ENCODE measurements around the gene ZBTB12. TPM values are rescaled to one million over a fixed set of nuclear protein-coding genes. Genes with fewer than 3 reads are reported as not detected.

Gene ZBTB12
- total and polyA plus RNA-seq, 2 of the 13 experiments (the other 11 are each of a cell fraction or from before 2014, with no cell fraction given), result 4.8 to 6.0 TPM

DNA sequence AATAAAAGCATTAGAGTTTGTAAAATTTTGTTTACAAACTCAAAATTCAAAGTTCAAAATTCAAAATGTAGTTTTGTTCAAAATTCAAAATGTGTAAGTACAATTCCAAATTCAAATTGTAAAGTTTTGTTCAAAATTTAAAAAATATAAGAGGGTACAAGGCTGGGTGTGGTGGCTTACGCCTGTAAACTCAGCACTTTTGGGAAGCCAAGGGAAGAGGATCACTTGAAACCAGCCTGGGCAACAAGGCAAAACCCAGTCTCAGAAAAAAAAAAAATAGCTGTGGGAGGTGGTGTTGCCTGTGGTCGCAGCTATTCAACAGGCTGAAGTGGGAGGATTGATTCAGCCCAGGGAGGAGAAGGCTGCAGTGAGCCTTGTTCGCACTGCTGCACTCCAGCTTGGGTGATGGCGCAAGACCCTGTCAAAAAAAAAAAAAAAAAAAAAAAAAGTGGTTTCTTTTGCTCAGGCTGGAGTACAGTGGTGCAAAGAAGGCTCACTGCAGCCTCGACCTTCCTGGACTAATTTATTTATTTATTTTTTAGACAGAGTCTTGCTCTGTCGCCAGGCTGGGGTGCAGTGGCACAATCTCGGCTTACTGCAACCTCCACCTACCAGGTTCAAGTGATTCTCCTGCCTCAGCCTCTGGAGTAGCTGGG, 5.4 kb upstream of the ZBTB12 start (continued):
- TF ChIP-seq ZNF513 (CRISPR knock-in tag; conservative IDR thresholded peaks at IDR 0.05) (no peak), POLR2A (IDR thresholded peaks at IDR 0.05; ENCODE audit: insufficient read depth in 1 of 2, low read depth in 2 of 2, low read length in 2 of 2) (no peak), ZNF589 (CRISPR knock-in tag; conservative IDR thresholded peaks at IDR 0.05) (no peak), TEF (CRISPR knock-in tag; IDR thresholded peaks at IDR 0.05) (no peak), THAP8 (CRISPR knock-in tag; IDR thresholded peaks at IDR 0.05; ENCODE audit: borderline replicate concordance) (no peak), CCDC6 (CRISPR knock-in tag; IDR thresholded peaks at IDR 0.05) (no peak), AGO2 (optimal IDR thresholded peaks at IDR 0.05; ENCODE audit: low read depth, low read length) (no peak), SP1 (IDR thresholded peaks at IDR 0.05) (no peak), SP1 (CRISPR knock-in tag; IDR thresholded peaks at IDR 0.05) (no peak), KLF16 (CRISPR knock-in tag; IDR thresholded peaks at IDR 0.05) (0 out of 4 replicates have a peak, but pooled peaks of 1 of the 2 experiments have one; percentile 14), TARDBP (CRISPR knock-in tag; IDR thresholded peaks at IDR 0.05) (no peak), ZNF350 (CRISPR knock-in tag; IDR thresholded peaks at IDR 0.05; ENCODE audit: borderline replicate concordance, low read depth) (no peak), JUND (CRISPR knock-in tag; IDR thresholded peaks at IDR 0.05) (no peak), LBX2 (CRISPR knock-in tag; IDR thresholded peaks at IDR 0.05; ENCODE audit: borderline replicate concordance) (no peak), FOXP1 (IDR thresholded peaks at IDR 0.05) (no peak), FOXP1 (CRISPR knock-in tag; IDR thresholded peaks at IDR 0.05) (no peak), MXI1 (IDR thresholded peaks at IDR 0.05; ENCODE audit: borderline replicate concordance, low read depth, low read length) (0 out of 3 replicates have a peak, but pooled peaks have one; percentile 27), ZNF280D (CRISPR knock-in tag; IDR thresholded peaks at IDR 0.05) (no peak)
- TF ChIP-seq, protein P1, sequence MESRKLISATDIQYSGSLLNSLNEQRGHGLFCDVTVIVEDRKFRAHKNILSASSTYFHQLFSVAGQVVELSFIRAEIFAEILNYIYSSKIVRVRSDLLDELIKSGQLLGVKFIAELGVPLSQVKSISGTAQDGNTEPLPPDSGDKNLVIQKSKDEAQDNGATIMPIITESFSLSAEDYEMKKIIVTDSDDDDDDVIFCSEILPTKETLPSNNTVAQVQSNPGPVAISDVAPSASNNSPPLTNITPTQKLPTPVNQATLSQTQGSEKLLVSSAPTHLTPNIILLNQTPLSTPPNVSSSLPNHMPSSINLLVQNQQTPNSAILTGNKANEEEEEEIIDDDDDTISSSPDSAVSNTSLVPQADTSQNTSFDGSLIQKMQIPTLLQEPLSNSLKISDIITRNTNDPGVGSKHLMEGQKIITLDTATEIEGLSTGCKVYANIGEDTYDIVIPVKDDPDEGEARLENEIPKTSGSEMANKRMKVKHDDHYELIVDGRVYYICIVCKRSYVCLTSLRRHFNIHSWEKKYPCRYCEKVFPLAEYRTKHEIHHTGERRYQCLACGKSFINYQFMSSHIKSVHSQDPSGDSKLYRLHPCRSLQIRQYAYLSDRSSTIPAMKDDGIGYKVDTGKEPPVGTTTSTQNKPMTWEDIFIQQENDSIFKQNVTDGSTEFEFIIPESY (CRISPR knock-in tag; IDR thresholded peaks at IDR 0.05), result no peak
- TF ChIP-seq, protein P2, sequence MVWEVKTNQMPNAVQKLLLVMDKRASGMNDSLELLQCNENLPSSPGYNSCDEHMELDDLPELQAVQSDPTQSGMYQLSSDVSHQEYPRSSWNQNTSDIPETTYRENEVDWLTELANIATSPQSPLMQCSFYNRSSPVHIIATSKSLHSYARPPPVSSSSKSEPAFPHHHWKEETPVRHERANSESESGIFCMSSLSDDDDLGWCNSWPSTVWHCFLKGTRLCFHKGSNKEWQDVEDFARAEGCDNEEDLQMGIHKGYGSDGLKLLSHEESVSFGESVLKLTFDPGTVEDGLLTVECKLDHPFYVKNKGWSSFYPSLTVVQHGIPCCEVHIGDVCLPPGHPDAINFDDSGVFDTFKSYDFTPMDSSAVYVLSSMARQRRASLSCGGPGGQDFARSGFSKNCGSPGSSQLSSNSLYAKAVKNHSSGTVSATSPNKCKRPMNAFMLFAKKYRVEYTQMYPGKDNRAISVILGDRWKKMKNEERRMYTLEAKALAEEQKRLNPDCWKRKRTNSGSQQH (CRISPR knock-in tag; IDR thresholded peaks at IDR 0.05; ENCODE audit: low read depth), result no peak

Measured in HepG2 (cell line).